Vagina (tissue), 2 donors: ENCODE data around the gene DEFB114. TPM values are rescaled to one million over a fixed set of nuclear protein-coding genes. Genes with fewer than 3 reads are reported as not detected.

Experiments used
- DNase-seq, 2 donors: peaks; one replicate each; pipeline ENCODE4 v3.0.0-alpha.2; 2017; ENCODE audit errors: extremely low spot score in 2 of 2
- H3K27ac ChIP-seq: fragments of 200-600 bp; sonication (generic); one replicate; pipeline ENCODE4 v1.5.1; 2019
- H3K27me3 ChIP-seq: fragments of 200-600 bp; sonication (generic); one replicate; pipeline ENCODE4 v1.5.1; 2019
- H3K36me3 ChIP-seq, 2 donors: fragments of 200-600 bp; sonication (generic); one replicate each; pipeline ENCODE4 v1.5.1; 2017 to 2019
- H3K4me1 ChIP-seq: fragments of 200-600 bp; sonication (generic); one replicate; pipeline ENCODE4 v1.5.1; 2019
- H3K4me3 ChIP-seq, 2 donors: fragments of 200-600 bp; sonication (generic); 1 replicate in 1 of 2; 2 replicates in 1 of 2; pipeline ENCODE4 v1.5.1; 2016 to 2019
- H3K9me3 ChIP-seq: fragments of 200-600 bp; sonication (generic); one replicate; pipeline ENCODE4 v1.5.1; 2019
- CTCF ChIP-seq, 3 experiments: fragments of 450-650 bp in 2 of 3; fragments of 200-600 bp in 1 of 3; sonication (generic) in 1 of 3; IDR thresholded peaks; one replicate each; pipeline ENCODE4 v1.5.1; 2017 to 2019; ENCODE audit warnings: antibody characterized with exemption in 3 of 3, mild to moderate bottlenecking in 2 of 3, moderate library complexity in 2 of 3
- POLR2A ChIP-seq, 2 donors: fragments of 450-650 bp; IDR thresholded peaks; one replicate each; pipeline ENCODE4 v1.6.1; 2017; ENCODE audit warnings: antibody characterized with exemption in 2 of 2, mild to moderate bottlenecking in 2 of 2, moderate library complexity in 2 of 2
- POLR2AphosphoS5 ChIP-seq, 2 donors: sonication (generic); formaldehyde crosslinking; IDR thresholded peaks; one replicate each; pipeline ENCODE4 v1.9.0; 2017; ENCODE audit warnings: antibody characterized with exemption in 2 of 2, mild to moderate bottlenecking in 2 of 2, low read depth in 1 of 2; ENCODE audit not compliant: insufficient read depth in 1 of 2
- intact Hi-C: fragments of 100-400 bp; cut with DNase I; formaldehyde crosslinking; loops from one replicate; pipeline ENCODE4 v1.15.1; 2023
- total RNA-seq: library from RNA; depleted of rRNA; stranded (reverse); fragments of >200 nt; gene quantifications from one replicate; pipeline ENCODE4 v1.2.3, GENCODE V29; 2016

The DEFB114 gene
- not detected for total RNA-seq

GRCh38 chr6:49964064-49964463 lies at the start of gene DEFB114:
Gene DEFB114 (minus strand): TSS chr6:49964164. CDS start chr6:49964105, 59 bp downstream.
- H3K4me3 ChIP-seq: no peak within 1 kb of the TSS
- TF ChIP-seq POLR2AphosphoS5 (IDR thresholded peaks at IDR 0.05; ENCODE audit: insufficient read depth in 1 of 2, low read depth in 1 of 2) (no peak), POLR2A (IDR thresholded peaks at IDR 0.05) (no peak), CTCF (IDR thresholded peaks at IDR 0.05) (no peak)
- H3K27ac ChIP-seq: no peak within 1 kb of the TSS
- DNase-seq: no peak
- no peaks in the 10 kb centered on the region for H3K4me1 ChIP-seq
- intact Hi-C loops: no loop called here
- no peaks in the 10 kb centered on the region for H3K9me3 ChIP-seq
- no peaks in the 10 kb centered on the region for H3K27me3 ChIP-seq
- no peaks in the 10 kb centered on the region for H3K36me3 ChIP-seq

GRCh38 chr6:50007819-50008218 lies 43.9 kb upstream of the DEFB114 start:
- Histone ChIP-seq H3K4me1 (no peaks in the 10 kb centered on the region), H3K9me3 (no peaks in the 10 kb centered on the region), H3K27ac (no peak overlapping the region), H3K4me3 (no peak overlapping the region), H3K27me3 (no peaks in the 10 kb centered on the region), H3K36me3 (no peaks in the 10 kb centered on the region)
- intact Hi-C loops: no loop called here
- no peak for DNase-seq
- TF ChIP-seq POLR2A (IDR thresholded peaks at IDR 0.05): no peak
- TF ChIP-seq CTCF (IDR thresholded peaks at IDR 0.05): no peak

GRCh38 chr6:50003139-50003538 lies 39.2 kb upstream of the DEFB114 start:
- DNase-seq: no peak
- no peaks in the 10 kb centered on the region for H3K4me1 ChIP-seq
- no peaks in the 10 kb centered on the region for H3K27me3 ChIP-seq
- H3K36me3 ChIP-seq: no peaks in the 10 kb centered on the region
- H3K9me3 ChIP-seq: no peaks in the 10 kb centered on the region
- no peak for TF ChIP-seq CTCF (IDR thresholded peaks at IDR 0.05)
- no peak for TF ChIP-seq POLR2AphosphoS5 (IDR thresholded peaks at IDR 0.05; ENCODE audit: insufficient read depth in 1 of 2, low read depth in 1 of 2)
- no peak for TF ChIP-seq POLR2A (IDR thresholded peaks at IDR 0.05)
- intact Hi-C loops: no loop called here
- no peak overlapping the region for H3K27ac ChIP-seq
- H3K4me3 ChIP-seq: no peak overlapping the region

- no peak overlapping the region for H3K4me3 ChIP-seq
- H3K9me3 ChIP-seq: no peaks in the 10 kb centered on the region
- TF ChIP-seq POLR2A (IDR thresholded peaks at IDR 0.05) (no peak), POLR2AphosphoS5 (IDR thresholded peaks at IDR 0.05; ENCODE audit: insufficient read depth in 1 of 2, low read depth in 1 of 2) (no peak), CTCF (IDR thresholded peaks at IDR 0.05) (no peak)
- no peak overlapping the region for H3K27ac ChIP-seq
- no peaks in the 10 kb centered on the region for H3K4me1 ChIP-seq
- no peaks in the 10 kb centered on the region for H3K36me3 ChIP-seq
- no peak for DNase-seq
- intact Hi-C loops: no loop called here
- H3K27me3 ChIP-seq: no peaks in the 10 kb centered on the region
Observed at GRCh38 chr6:49995278-49995677, 31.3 kb upstream of the DEFB114 start.

- H3K27me3 ChIP-seq: no peaks in the 10 kb centered on the region
- H3K36me3 ChIP-seq: no peaks in the 10 kb centered on the region
- H3K4me1 ChIP-seq: no peaks in the 10 kb centered on the region
- no peak for DNase-seq
- H3K27ac ChIP-seq: no peak overlapping the region
- TF ChIP-seq POLR2AphosphoS5 (IDR thresholded peaks at IDR 0.05; ENCODE audit: insufficient read depth in 1 of 2, low read depth in 1 of 2) (no peak), CTCF (IDR thresholded peaks at IDR 0.05) (no peak), POLR2A (IDR thresholded peaks at IDR 0.05) (no peak)
- H3K4me3 ChIP-seq: no peak overlapping the region
- H3K9me3 ChIP-seq: no peaks in the 10 kb centered on the region
- intact Hi-C loops: loop anchor here (5.0 kb wide), 1 partner anchor 1237 kb away; no protein-coding TSS in a partner anchor
Observed at GRCh38 chr6:49988900-49989299, 24.9 kb upstream of the DEFB114 start.
